ENCODE measurements around the gene TERF2IP.
A peak's percentile ranks its signal among the peaks of the same experiment; 100 is the strongest.

TERF2IP gene

GRCh38 chr16:75647492-75648264, at the start of gene TERF2IP, which contains the start of gene KARS1:
Gene TERF2IP, plus strand, starts transcription at chr16:75647773. Its CDS starts 110 bp downstream, at chr16:75647883.
Gene KARS1, minus strand, starts transcription at chr16:75647665. Its CDS starts 26 bp downstream, at chr16:75647639.
- in situ Hi-C loops (cut with MboI; ENCODE audit: low pct_unique_long_range_greater_than_20kb, low sequenced_read_pairs): no loop called here
- peak; percentile 96 for DNase-seq

- DNase-seq: no peak
- in situ Hi-C loops (cut with MboI; ENCODE audit: low pct_unique_long_range_greater_than_20kb, low sequenced_read_pairs): no loop called here
Measured at GRCh38 chr16:75599452-75600277, 47.9 kb upstream of the TERF2IP start.

GRCh38 chr16:75603241-75603640, 44.3 kb upstream of the TERF2IP start:
- no peak for DNase-seq
- in situ Hi-C loops (cut with MboI; ENCODE audit: low pct_unique_long_range_greater_than_20kb, low sequenced_read_pairs): no loop called here

GRCh38 chr16:75606507-75606906, 41.1 kb upstream of the TERF2IP start:
- DNase-seq: no peak
- in situ Hi-C loops (cut with MboI; ENCODE audit: low pct_unique_long_range_greater_than_20kb, low sequenced_read_pairs): no loop called here

- in situ Hi-C loops (cut with MboI; ENCODE audit: low pct_unique_long_range_greater_than_20kb, low sequenced_read_pairs): no loop called here
- no peak for DNase-seq
Measured at GRCh38 chr16:75614066-75614897, 33.3 kb upstream of the TERF2IP start.

GRCh38 chr16:75615619-75616018, 32.0 kb upstream of the TERF2IP start:
- in situ Hi-C loops (cut with MboI; ENCODE audit: low pct_unique_long_range_greater_than_20kb, low sequenced_read_pairs): no loop called here
- DNase-seq: no peak

- no peak for DNase-seq
- in situ Hi-C loops (cut with MboI; ENCODE audit: low pct_unique_long_range_greater_than_20kb, low sequenced_read_pairs): no loop called here
Measured at GRCh38 chr16:75616521-75617010, 31.0 kb upstream of the TERF2IP start.

- in situ Hi-C loops (cut with MboI; ENCODE audit: low pct_unique_long_range_greater_than_20kb, low sequenced_read_pairs): no loop called here
- DNase-seq: no peak
Measured at GRCh38 chr16:75617121-75617520, 30.5 kb upstream of the TERF2IP start.

GRCh38 chr16:75618780-75619179, 28.8 kb upstream of the TERF2IP start:
- in situ Hi-C loops (cut with MboI; ENCODE audit: low pct_unique_long_range_greater_than_20kb, low sequenced_read_pairs): no loop called here
- no peak for DNase-seq

GRCh38 chr16:75620326-75621169, 27.0 kb upstream of the TERF2IP start:
- in situ Hi-C loops (cut with MboI; ENCODE audit: low pct_unique_long_range_greater_than_20kb, low sequenced_read_pairs): no loop called here
- peak; percentile 12 for DNase-seq

GRCh38 chr16:75621170-75621477, 26.4 kb upstream of the TERF2IP start:
- DNase-seq: peak; percentile 71
- in situ Hi-C loops (cut with MboI; ENCODE audit: low pct_unique_long_range_greater_than_20kb, low sequenced_read_pairs): no loop called here

- in situ Hi-C loops (cut with MboI; ENCODE audit: low pct_unique_long_range_greater_than_20kb, low sequenced_read_pairs): no loop called here
Measured at GRCh38 chr16:75622761-75623605, 24.6 kb upstream of the TERF2IP start, which contains the start of gene ADAT1. Gene ADAT1, minus strand, starts transcription at chr16:75623281. Its CDS starts 2,482 bp downstream, at chr16:75620799.

GRCh38 chr16:75624921-75625334, 22.6 kb upstream of the TERF2IP start:
- in situ Hi-C loops (cut with MboI; ENCODE audit: low pct_unique_long_range_greater_than_20kb, low sequenced_read_pairs): no loop called here
- DNase-seq: peak; percentile 39

More at GRCh38 chr16:75622761-75623605, 24.6 kb upstream of the TERF2IP start, which contains the start of gene ADAT1:
- DNase-seq: peak; percentile 97

GRCh38 chr16:75626806-75627205, 20.8 kb upstream of the TERF2IP start:
- in situ Hi-C loops (cut with MboI; ENCODE audit: low pct_unique_long_range_greater_than_20kb, low sequenced_read_pairs): no loop called here
- no peak for DNase-seq

- in situ Hi-C loops (cut with MboI; ENCODE audit: low pct_unique_long_range_greater_than_20kb, low sequenced_read_pairs): no loop called here
Measured at GRCh38 chr16:75627851-75628250, 19.7 kb upstream of the TERF2IP start.

GRCh38 chr16:75628351-75628750, 19.2 kb upstream of the TERF2IP start:
- in situ Hi-C loops (cut with MboI; ENCODE audit: low pct_unique_long_range_greater_than_20kb, low sequenced_read_pairs): no loop called here
- DNase-seq: no peak

More at GRCh38 chr16:75627851-75628250, 19.7 kb upstream of the TERF2IP start:
- peak; percentile 75 for DNase-seq

GRCh38 chr16:75629132-75629531, 18.4 kb upstream of the TERF2IP start:
- DNase-seq: no peak
- in situ Hi-C loops (cut with MboI; ENCODE audit: low pct_unique_long_range_greater_than_20kb, low sequenced_read_pairs): no loop called here

Data from KBM-7 (cell line).